Loucy (cell line): Measurements from ENCODE around the gene MRAP.

Experiments
- H2AFZ ChIP-seq: fragments of 200-600 bp; sonication (generic); 2 replicates; pipeline ENCODE4 v1.6.0; 2016; ENCODE audit warnings: antibody characterized with exemption, mild to moderate bottlenecking, low read length, moderate library complexity
- H3F3A ChIP-seq: fragments of 200-600 bp; 2 replicates; pipeline ENCODE4 v1.6.0; 2016; ENCODE audit warnings: antibody characterized with exemption, low read depth, mild to moderate bottlenecking
- H3K27me3 ChIP-seq: fragments of 200-600 bp; sonication (generic); 2 replicates; pipeline ENCODE4 v1.6.1; 2014; ENCODE audit warnings: low read length, mild to moderate bottlenecking; ENCODE audit not compliant: insufficient read depth, poor library complexity, severe bottlenecking
- H3K36me3 ChIP-seq: fragments of 200-600 bp; sonication (generic); 2 replicates; pipeline ENCODE4 v1.6.1; 2016; ENCODE audit warnings: low read length; ENCODE audit not compliant: insufficient read depth
- H3K4me1 ChIP-seq: fragments of 200-600 bp; sonication (generic); 2 replicates; pipeline ENCODE4 v1.5.1; 2014; ENCODE audit warnings: low read length, mild to moderate bottlenecking; ENCODE audit not compliant: insufficient read depth, poor library complexity, severe bottlenecking
- H3K4me2 ChIP-seq: fragments of 200-600 bp; sonication (generic); 2 replicates; pipeline ENCODE4 v1.6.0; 2014; ENCODE audit warnings: antibody characterized with exemption, low read length, low read depth, mild to moderate bottlenecking; ENCODE audit not compliant: poor library complexity, severe bottlenecking
- H3K4me3 ChIP-seq: fragments of 200-600 bp; sonication (generic); 2 replicates; pipeline ENCODE4 v1.5.1; 2014; ENCODE audit warnings: low read length, mild to moderate bottlenecking, mixed read lengths; ENCODE audit not compliant: poor library complexity, severe bottlenecking
- H3K79me2 ChIP-seq: fragments of 200-600 bp; sonication (generic); 2 replicates; pipeline ENCODE4 v1.6.1; 2014; ENCODE audit warnings: low read length; ENCODE audit not compliant: insufficient read depth
- H3K9ac ChIP-seq: fragments of 200-600 bp; sonication (generic); 2 replicates; pipeline ENCODE4 v1.6.0; 2014; ENCODE audit warnings: mild to moderate bottlenecking, low read depth, low read length, moderate library complexity; ENCODE audit not compliant: poor library complexity, severe bottlenecking
- H3K9me2 ChIP-seq: fragments of 200-600 bp; sonication (generic); replicated peaks from 2 replicates; pipeline ENCODE4 v1.6.1; 2016; ENCODE audit warnings: low read depth, low read length, mixed read lengths
- H3K9me3 ChIP-seq: fragments of 200-600 bp; sonication (generic); 2 replicates; pipeline ENCODE4 v1.6.1; 2014; ENCODE audit warnings: mild to moderate bottlenecking, antibody characterized with exemption, low read length, low read depth; ENCODE audit not compliant: insufficient read depth
- H4K20me1 ChIP-seq: fragments of 200-600 bp; sonication (generic); 2 replicates; pipeline ENCODE4 v1.6.0; 2014; ENCODE audit warnings: antibody characterized with exemption, low read length, mild to moderate bottlenecking; ENCODE audit not compliant: insufficient read depth, poor library complexity, severe bottlenecking
- EZH2phosphoT487 ChIP-seq: fragments of 200-600 bp; IDR thresholded peaks from 2 replicates; pipeline ENCODE4 v1.6.1; 2018; ENCODE audit warnings: antibody characterized with exemption, mild to moderate bottlenecking, moderate library complexity, borderline replicate concordance
- TF ChIP-seq, protein P1 (sequence below): fragments of 200-600 bp; sonication (generic); conservative IDR thresholded peaks from 2 replicates; pipeline ENCODE4 v1.5.1; 2014; ENCODE audit warnings: mild to moderate bottlenecking, antibody characterized with exemption, low read length

The MRAP gene

DNA sequence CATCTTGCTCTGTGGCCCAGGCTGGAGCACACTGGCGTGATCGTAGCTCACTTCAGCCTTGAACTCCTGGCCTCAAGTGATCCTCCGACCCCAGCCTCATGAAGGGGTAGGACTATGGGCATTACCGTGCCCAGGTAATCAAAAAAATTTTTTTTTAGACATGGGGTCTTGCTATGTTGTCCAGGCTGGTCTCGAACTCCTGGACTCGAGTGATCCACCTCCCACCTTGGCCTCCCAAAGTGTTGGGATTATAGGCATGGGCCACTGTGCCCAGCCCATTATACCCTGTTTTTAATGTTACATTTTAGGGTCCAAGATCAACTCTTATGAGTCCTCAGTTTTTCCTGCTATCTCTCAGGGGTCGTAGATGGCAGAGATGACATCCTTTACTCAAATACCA lies 6.3 kb downstream of the MRAP start:
- H3F3A ChIP-seq: no peaks in the 10 kb centered on the region
- H4K20me1 ChIP-seq: no peaks in the 10 kb centered on the region

GRCh38 chr21:32306021-32306780 lies 7.5 kb downstream of the MRAP start:
- no peak overlapping the region for H2AFZ ChIP-seq
- H4K20me1 ChIP-seq: no peaks in the 10 kb centered on the region
- H3K4me3 ChIP-seq: no peak overlapping the region
- no peaks in the 10 kb centered on the region for H3K27me3 ChIP-seq
- H3K4me2 ChIP-seq: no peak overlapping the region
- H3K9ac ChIP-seq: no peak overlapping the region
- no peaks in the 10 kb centered on the region for H3K79me2 ChIP-seq
- TF ChIP-seq, protein P1, sequence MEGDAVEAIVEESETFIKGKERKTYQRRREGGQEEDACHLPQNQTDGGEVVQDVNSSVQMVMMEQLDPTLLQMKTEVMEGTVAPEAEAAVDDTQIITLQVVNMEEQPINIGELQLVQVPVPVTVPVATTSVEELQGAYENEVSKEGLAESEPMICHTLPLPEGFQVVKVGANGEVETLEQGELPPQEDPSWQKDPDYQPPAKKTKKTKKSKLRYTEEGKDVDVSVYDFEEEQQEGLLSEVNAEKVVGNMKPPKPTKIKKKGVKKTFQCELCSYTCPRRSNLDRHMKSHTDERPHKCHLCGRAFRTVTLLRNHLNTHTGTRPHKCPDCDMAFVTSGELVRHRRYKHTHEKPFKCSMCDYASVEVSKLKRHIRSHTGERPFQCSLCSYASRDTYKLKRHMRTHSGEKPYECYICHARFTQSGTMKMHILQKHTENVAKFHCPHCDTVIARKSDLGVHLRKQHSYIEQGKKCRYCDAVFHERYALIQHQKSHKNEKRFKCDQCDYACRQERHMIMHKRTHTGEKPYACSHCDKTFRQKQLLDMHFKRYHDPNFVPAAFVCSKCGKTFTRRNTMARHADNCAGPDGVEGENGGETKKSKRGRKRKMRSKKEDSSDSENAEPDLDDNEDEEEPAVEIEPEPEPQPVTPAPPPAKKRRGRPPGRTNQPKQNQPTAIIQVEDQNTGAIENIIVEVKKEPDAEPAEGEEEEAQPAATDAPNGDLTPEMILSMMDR: no peak; the same call in 1 of the 2 replicates
- TF ChIP-seq EZH2phosphoT487: no peak
- no peaks in the 10 kb centered on the region for H3K9me2 ChIP-seq
- no peaks in the 10 kb centered on the region for H3K4me1 ChIP-seq
- H3K36me3 ChIP-seq: no peaks in the 10 kb centered on the region
- H3F3A ChIP-seq: no peaks in the 10 kb centered on the region
- H3K9me3 ChIP-seq: no peaks in the 10 kb centered on the region

More for the DNA sequence above, 6.3 kb downstream of the MRAP start:
- H2AFZ ChIP-seq: no peak overlapping the region
- no peak overlapping the region for H3K4me3 ChIP-seq
- no peaks in the 10 kb centered on the region for H3K9me3 ChIP-seq
- TF ChIP-seq, protein P1: no peak
- no peak for TF ChIP-seq EZH2phosphoT487
- no peak overlapping the region for H3K9ac ChIP-seq
- no peaks in the 10 kb centered on the region for H3K79me2 ChIP-seq
- no peaks in the 10 kb centered on the region for H3K36me3 ChIP-seq
- no peaks in the 10 kb centered on the region for H3K9me2 ChIP-seq
- no peak overlapping the region for H3K4me2 ChIP-seq
- no peaks in the 10 kb centered on the region for H3K4me1 ChIP-seq
- no peaks in the 10 kb centered on the region for H3K27me3 ChIP-seq

GRCh38 chr21:32307706-32308105 lies 9.1 kb downstream of the MRAP start:
- H3K27me3 ChIP-seq: no peaks in the 10 kb centered on the region
- no peak overlapping the region for H3K4me2 ChIP-seq
- no peaks in the 10 kb centered on the region for H3K9me2 ChIP-seq
- H3F3A ChIP-seq: no peaks in the 10 kb centered on the region
- H3K4me1 ChIP-seq: no peaks in the 10 kb centered on the region
- H3K9me3 ChIP-seq: no peaks in the 10 kb centered on the region
- no peak overlapping the region for H2AFZ ChIP-seq
- TF ChIP-seq EZH2phosphoT487: no peak
- TF ChIP-seq, protein P1: no peak
- H3K4me3 ChIP-seq: no peak overlapping the region
- H3K36me3 ChIP-seq: no peaks in the 10 kb centered on the region
- no peaks in the 10 kb centered on the region for H4K20me1 ChIP-seq
- no peak overlapping the region for H3K9ac ChIP-seq
- H3K79me2 ChIP-seq: no peaks in the 10 kb centered on the region
